HG03045 (cell line): Measurements from ENCODE around the gene MAGEF1.

ENCODE experiments used
- ATAC-seq: cut with Tn5 transposase; IDR thresholded peaks from one replicate; pipeline ENCODE4 v1.9.1; 2021; ENCODE audit warnings: mild to moderate bottlenecking, moderate library complexity; ENCODE audit not compliant: unreplicated experiment

Gene MAGEF1

GRCh38 chr3:184726497-184726896 lies 14.6 kb upstream of the MAGEF1 start:
- ATAC-seq = no peak

- ATAC-seq = no peak
These were observed 13.4 kb upstream of the MAGEF1 start for GRCh38 chr3:184725176-184725719.

GRCh38 chr3:184724699-184725098 lies 12.8 kb upstream of the MAGEF1 start:
- no peak for ATAC-seq

- ATAC-seq = no peak
These were observed 7.8 kb upstream of the MAGEF1 start for GRCh38 chr3:184719709-184720108.

- ATAC-seq = no peak
These were observed 6.6 kb upstream of the MAGEF1 start for GRCh38 chr3:184718431-184718830.

- ATAC-seq = no peak
These were observed 5.6 kb upstream of the MAGEF1 start for GRCh38 chr3:184717399-184717983.

GRCh38 chr3:184716622-184717398 lies 4.9 kb upstream of the MAGEF1 start:
- no peak for ATAC-seq

GRCh38 chr3:184715943-184716621 lies 4.2 kb upstream of the MAGEF1 start:
- no peak for ATAC-seq

- no peak for ATAC-seq
These were observed 1.7 kb upstream of the MAGEF1 start for GRCh38 chr3:184713521-184713920.

GRCh38 chr3:184713040-184713355 lies 1.1 kb upstream of the MAGEF1 start:
- no peak for ATAC-seq

- ATAC-seq = peak; percentile 30
These were observed 580 bp upstream of the MAGEF1 start for GRCh38 chr3:184712248-184713039.

- peak; percentile 52 for ATAC-seq
These were observed 883 bp downstream of the MAGEF1 start for GRCh38 chr3:184710870-184711492.

GRCh38 chr3:184703657-184704056 lies 8.2 kb downstream of the MAGEF1 start:
- no peak for ATAC-seq

- no peak for ATAC-seq
These were observed 11.1 kb downstream of the MAGEF1 start for GRCh38 chr3:184700759-184701158.

- no peak for ATAC-seq
These were observed 14.0 kb downstream of the MAGEF1 start for GRCh38 chr3:184697845-184698244.

GRCh38 chr3:184696697-184697096 lies 15.2 kb downstream of the MAGEF1 start:
- ATAC-seq = no peak

- ATAC-seq = no peak
These were observed 17.1 kb downstream of the MAGEF1 start for GRCh38 chr3:184694716-184695115.

GRCh38 chr3:184694133-184694665 lies 17.7 kb downstream of the MAGEF1 start:
- ATAC-seq = no peak

GRCh38 chr3:184693011-184693975 lies 18.6 kb downstream of the MAGEF1 start:
- no peak for ATAC-seq
